Measurements from ENCODE around the gene BTAF1. TPM values are rescaled to one million over a fixed set of nuclear protein-coding genes. Genes with fewer than 3 reads are reported as not detected.

Gene BTAF1
- total RNA-seq, 1 experiment from 2014 or later = 45.2 TPM

GRCh38 chr10:92003258-92003657, 79.7 kb downstream of the BTAF1 start:
- Histone ChIP-seq H2BK120ac (ENCODE audit: low read depth, low read length, poor library complexity, severe bottlenecking) (no peak overlapping the region), H4K20me1 (ENCODE audit: control insufficient read depth, insufficient read depth, insufficient read length) (no peaks in the 10 kb centered on the region), H3T11ph (ENCODE audit: low read length) (no peak overlapping the region), H3K27ac (ENCODE audit: insufficient read length, low read depth, low read length) (no peak overlapping the region), H3K27me3 (ENCODE audit: insufficient read depth, low read length) (no peaks in the 10 kb centered on the region), H2BK12ac (ENCODE audit: insufficient read length, low read depth, low read length) (no peak overlapping the region), H3K9me3 (ENCODE audit: control insufficient read depth, low read depth, low read length) (no peaks in the 10 kb centered on the region), H3K4me1 (ENCODE audit: insufficient read depth, low read length) (no peaks in the 10 kb centered on the region), H2BK20ac (ENCODE audit: low read depth, low read length, poor library complexity, severe bottlenecking) (no peak overlapping the region), H3K79me1 (ENCODE audit: insufficient read depth, low read depth, low read length, poor library complexity, severe bottlenecking) (no peaks in the 10 kb centered on the region), H4K8ac (replicated peaks; ENCODE audit: insufficient read length, low read depth, low read length) (no peak overlapping the region), H3K79me2 (ENCODE audit: insufficient read depth, low read length) (no peaks in the 10 kb centered on the region), H3K23ac (ENCODE audit: insufficient read length, low read depth, low read length) (no peak overlapping the region), H2AK5ac (ENCODE audit: insufficient read length, low read length) (no peak overlapping the region), H2BK15ac (ENCODE audit: low read depth, low read length) (no peak overlapping the region), H3K56ac (ENCODE audit: insufficient read length, low read depth, low read length) (no peak overlapping the region), H3K23me2 (ENCODE audit: insufficient read length, low read depth, low read length, poor library complexity, severe bottlenecking) (no peaks in the 10 kb centered on the region), H4K5ac (ENCODE audit: insufficient read length, low read depth, low read length) (no peak overlapping the region), H3K18ac (ENCODE audit: insufficient read length, low read depth, low read length) (no peak overlapping the region), H2AFZ (ENCODE audit: low read length) (no peak overlapping the region), H3K4ac (ENCODE audit: low read depth, low read length) (no peak overlapping the region), H4K91ac (ENCODE audit: insufficient read length, low read depth, low read length) (no peak overlapping the region), H3K9ac (ENCODE audit: extremely low read depth, insufficient read length, low read length) (no peak overlapping the region), H3K14ac (ENCODE audit: insufficient read depth, low read length) (no peak overlapping the region), H3K4me2 (ENCODE audit: insufficient read depth, insufficient read length, low read length) (no peak overlapping the region), H2BK5ac (ENCODE audit: insufficient read length, low read length) (no peak overlapping the region)
- no peak overlapping the region for H3K27ac Mint-ChIP-seq
- no peaks in the 10 kb centered on the region; a peak in 1 of 5 replicates for H3K9me3 Mint-ChIP-seq
- peaks cover 27 to 65% (median 65%) of the 10 kb centered on the region in 3 experiments for H3K36me3 Mint-ChIP-seq (ENCODE audit: insufficient read depth in 1 of 3, low read depth in 3 of 3)
- no peak for DNase-seq
- H3K27me3 Mint-ChIP-seq (ENCODE audit: low read depth) = no peaks in the 10 kb centered on the region
- no CpG with 5 or more reads among the region's 2 CpGs for WGBS (ENCODE audit: extremely low coverage, insufficient read length, low lambda C conversion rate)
- H3K4me1 Mint-ChIP-seq = no peaks in the 10 kb centered on the region
- no peak overlapping the region for H3K4me3 Mint-ChIP-seq
- no peak for TF ChIP-seq CTCF (conservative IDR thresholded peaks at IDR 0.05)
